H9 (cell line): ENCODE measurements around the gene AFG1L. TPM values are rescaled to one million over a fixed set of nuclear protein-coding genes. Genes with fewer than 3 reads are reported as not detected.

ENCODE experiments used
- DNase-seq: peaks from one replicate; pipeline ENCODE4 v3.0.0-alpha.2; 2017
- H2AFZ ChIP-seq: one replicate; pipeline ENCODE4 v1.6.1; 2013; ENCODE audit warnings: mild to moderate bottlenecking, low read length, control low read depth, moderate library complexity
- H2AK5ac ChIP-seq: 2 replicates; pipeline ENCODE4 v1.6.1; 2013; ENCODE audit warnings: low read length, control low read depth, mixed read lengths; ENCODE audit not compliant: insufficient read length
- H2BK120ac ChIP-seq: one replicate; pipeline ENCODE4 v1.6.1; 2013; ENCODE audit warnings: low read depth, mild to moderate bottlenecking, low read length, control low read depth, inconsistent platforms; ENCODE audit not compliant: poor library complexity, severe bottlenecking
- H2BK12ac ChIP-seq: 2 replicates; pipeline ENCODE4 v1.6.1; 2013; ENCODE audit warnings: low read length, control low read depth, mixed read lengths, low read depth; ENCODE audit not compliant: insufficient read length
- H2BK15ac ChIP-seq: 2 replicates; pipeline ENCODE4 v1.6.1; 2013; ENCODE audit warnings: low read depth, low read length, control low read depth
- H2BK20ac ChIP-seq: one replicate; pipeline ENCODE4 v1.6.1; 2013; ENCODE audit warnings: low read depth, mild to moderate bottlenecking, low read length, control low read depth, inconsistent platforms; ENCODE audit not compliant: poor library complexity, severe bottlenecking
- H2BK5ac ChIP-seq: 2 replicates; pipeline ENCODE4 v1.6.1; 2013; ENCODE audit warnings: low read length, control low read depth, mixed read lengths; ENCODE audit not compliant: insufficient read length
- H3K14ac ChIP-seq: 2 replicates; pipeline ENCODE4 v1.6.1; 2013; ENCODE audit warnings: low read length, control low read depth; ENCODE audit not compliant: insufficient read depth
- H3K18ac ChIP-seq: 2 replicates; pipeline ENCODE4 v1.6.1; 2013; ENCODE audit warnings: low read depth, mild to moderate bottlenecking, mixed read lengths, low read length, control low read depth; ENCODE audit not compliant: insufficient read length
- H3K23ac ChIP-seq: 2 replicates; pipeline ENCODE4 v1.6.1; 2013; ENCODE audit warnings: low read length, control low read depth, mixed read lengths, low read depth; ENCODE audit not compliant: insufficient read length
- H3K23me2 ChIP-seq: 2 replicates; pipeline ENCODE4 v1.6.1; 2013; ENCODE audit warnings: low read depth, mild to moderate bottlenecking, mixed read lengths, low read length, control low read depth; ENCODE audit not compliant: insufficient read length, poor library complexity, severe bottlenecking
- H3K27ac ChIP-seq: 2 replicates; pipeline ENCODE4 v1.5.1; 2013; ENCODE audit warnings: low read length, control low read depth, mixed read lengths, low read depth; ENCODE audit not compliant: insufficient read length
- H3K27me3 ChIP-seq: 2 replicates; pipeline ENCODE4 v1.6.1; 2013; ENCODE audit warnings: low read length, control low read depth, inconsistent platforms; ENCODE audit not compliant: insufficient read depth
- H3K4ac ChIP-seq: 2 replicates; pipeline ENCODE4 v1.6.1; 2013; ENCODE audit warnings: low read depth, mild to moderate bottlenecking, control low read depth, inconsistent platforms, low read length, moderate library complexity
- H3K4me1 ChIP-seq: 2 replicates; pipeline ENCODE4 v1.6.1; 2013; ENCODE audit warnings: low read length, control low read depth, inconsistent platforms; ENCODE audit not compliant: insufficient read depth
- H3K4me2 ChIP-seq: 2 replicates; pipeline ENCODE4 v1.6.1; 2013; ENCODE audit warnings: low read length, control low read depth, mixed read lengths; ENCODE audit not compliant: insufficient read length, insufficient read depth
- H3K56ac ChIP-seq: 2 replicates; pipeline ENCODE4 v1.6.1; 2013; ENCODE audit warnings: low read depth, mild to moderate bottlenecking, mixed read lengths, low read length, control low read depth; ENCODE audit not compliant: insufficient read length
- H3K79me1 ChIP-seq: 2 replicates; pipeline ENCODE4 v1.6.1; 2013; ENCODE audit warnings: low read depth, mild to moderate bottlenecking, moderate library complexity, low read length, control low read depth, inconsistent platforms; ENCODE audit not compliant: insufficient read depth, poor library complexity, severe bottlenecking
- H3K79me2 ChIP-seq: 2 replicates; pipeline ENCODE4 v1.6.1; 2013; ENCODE audit warnings: low read length, control low read depth, inconsistent platforms; ENCODE audit not compliant: insufficient read depth
- H3K9ac ChIP-seq: 2 replicates; pipeline ENCODE4 v1.6.1; 2013; ENCODE audit warnings: low read length, control low read depth, mixed read lengths; ENCODE audit not compliant: insufficient read length; ENCODE audit errors: extremely low read depth
- H3K9me3 ChIP-seq: one replicate; pipeline ENCODE4 v1.6.1; 2013; ENCODE audit warnings: low read depth, low read length, inconsistent platforms; ENCODE audit not compliant: control insufficient read depth
- H3T11ph ChIP-seq: one replicate; pipeline ENCODE4 v1.6.1; 2013; ENCODE audit warnings: mild to moderate bottlenecking, low read length, control low read depth, inconsistent platforms
- H4K20me1 ChIP-seq: one replicate; pipeline ENCODE4 v1.6.1; 2013; ENCODE audit not compliant: control insufficient read depth, insufficient read length, insufficient read depth
- H4K5ac ChIP-seq: 2 replicates; pipeline ENCODE4 v1.6.1; 2013; ENCODE audit warnings: low read depth, mild to moderate bottlenecking, mixed read lengths, low read length, control low read depth; ENCODE audit not compliant: insufficient read length
- H4K8ac ChIP-seq: replicated peaks from 2 replicates; pipeline ENCODE4 v1.6.1; 2013; ENCODE audit warnings: low read length, control low read depth, mixed read lengths, low read depth; ENCODE audit not compliant: insufficient read length
- H4K91ac ChIP-seq: 2 replicates; pipeline ENCODE4 v1.6.1; 2013; ENCODE audit warnings: low read depth, mild to moderate bottlenecking, moderate library complexity, mixed read lengths, low read length, control low read depth; ENCODE audit not compliant: insufficient read length
- H3K27ac Mint-ChIP-seq, 3 experiments: 2 replicates in 2 of 3; 3 replicates in 1 of 3; pipeline ENCODE4 v1.8.0; 2020 to 2021; ENCODE audit warnings: mixed read lengths in 3 of 3, mild to moderate bottlenecking in 1 of 3, moderate library complexity in 1 of 3
- H3K27me3 Mint-ChIP-seq: 2 replicates; pipeline ENCODE4 v1.8.0; 2021; ENCODE audit warnings: low read depth, mild to moderate bottlenecking, moderate library complexity, mixed read lengths
- H3K36me3 Mint-ChIP-seq, 3 experiments: 2 replicates in 2 of 3; 3 replicates in 1 of 3; pipeline ENCODE4 v1.8.0; 2020 to 2021; ENCODE audit warnings: low read depth in 3 of 3, mixed read lengths in 3 of 3; ENCODE audit not compliant: insufficient read depth in 1 of 3
- H3K4me1 Mint-ChIP-seq, 2 experiments: 2 replicates each; pipeline ENCODE4 v1.8.0; 2020; ENCODE audit warnings: mixed read lengths in 2 of 2
- H3K4me3 Mint-ChIP-seq, 2 experiments: 2 replicates in 1 of 2; 3 replicates in 1 of 2; pipeline ENCODE4 v1.8.0; 2020 to 2021; ENCODE audit warnings: mild to moderate bottlenecking in 2 of 2, mixed read lengths in 2 of 2, moderate library complexity in 1 of 2
- H3K9me3 Mint-ChIP-seq, 2 experiments: 2 replicates in 1 of 2; 3 replicates in 1 of 2; pipeline ENCODE4 v1.8.0; 2020; ENCODE audit warnings: mild to moderate bottlenecking in 2 of 2, mixed read lengths in 2 of 2, moderate library complexity in 1 of 2
- WGBS: extraction: QIAGEN DNeasy Blood & Tissue Kit; methylation state at CpG from one replicate; pipeline ENCODE4 v1.1.7; 2013; ENCODE audit warnings: missing lambda C conversion rate, low lambda C conversion rate, mixed read lengths; ENCODE audit not compliant: insufficient read length; ENCODE audit errors: extremely low coverage; 5-methylcytosine and 5-hydroxymethylcytosine counted together
- total RNA-seq: library from RNA; stranded (reverse); gene quantifications from 2 replicates; pipeline ENCODE4 v1.2.1, GENCODE V29; 2021
- TF ChIP-seq, protein P1 (sequence below): fragments of 200-600 bp; sonication (generic); conservative IDR thresholded peaks from 3 replicates; pipeline ENCODE4 v1.8.0; 2021; ENCODE audit warnings: antibody characterized with exemption, mild to moderate bottlenecking

The AFG1L gene
- total RNA-seq, 1 experiment from 2014 or later = 4.7 TPM

DNA sequence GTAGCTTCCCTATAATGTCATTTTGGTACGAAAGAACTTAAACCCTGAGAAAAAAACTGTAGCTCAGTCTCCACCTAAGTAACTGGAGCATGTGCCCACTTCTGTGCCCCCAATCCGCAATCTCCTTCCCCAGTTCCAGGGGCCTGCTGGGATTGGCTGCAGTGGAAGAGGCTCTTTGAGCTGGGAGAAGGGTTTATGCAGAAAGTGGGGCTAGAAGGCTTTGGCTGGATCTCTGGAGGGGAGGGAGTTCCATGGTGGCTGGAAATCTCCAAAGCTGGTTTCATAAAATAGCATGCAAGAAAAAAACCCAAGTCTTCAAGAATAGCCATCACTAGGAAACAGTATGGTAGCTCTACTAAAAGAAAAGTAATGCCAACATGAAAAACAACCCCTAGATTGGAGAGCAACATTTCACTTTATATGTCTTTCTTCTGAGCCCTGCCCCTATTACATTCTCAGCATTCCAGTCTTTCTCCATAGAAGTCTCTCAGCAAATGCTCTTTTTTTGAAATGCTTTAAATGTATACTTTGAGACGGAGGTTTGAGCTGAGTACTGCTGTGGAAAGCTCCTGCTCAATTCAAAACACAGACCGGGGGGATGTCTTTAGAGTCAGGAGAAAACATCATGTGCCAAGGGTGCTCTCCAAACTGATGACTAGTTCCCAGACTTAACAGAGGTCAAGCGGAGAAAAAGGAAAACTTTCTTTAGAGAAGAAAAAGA lies 229.8 kb downstream of the AFG1L start:
- Histone ChIP-seq H3K23ac (no peak overlapping the region), H4K20me1 (no peaks in the 10 kb centered on the region), H3K56ac (no peak overlapping the region), H4K5ac (no peak overlapping the region), H2BK120ac (no peak overlapping the region), H3K9me3 (no peaks in the 10 kb centered on the region), H3K79me1 (no peaks in the 10 kb centered on the region), H4K91ac (no peak overlapping the region), H2BK20ac (no peak overlapping the region), H2BK12ac (no peak overlapping the region), H3K4me2 (no peak overlapping the region), H3K23me2 (no peaks in the 10 kb centered on the region), H3K27me3 (no peaks in the 10 kb centered on the region), H2AFZ (no peak overlapping the region), H2BK15ac (no peak overlapping the region), H4K8ac (no peak overlapping the region), H3K4ac (no peak overlapping the region), H3K9ac (no peak overlapping the region), H2AK5ac (no peak overlapping the region), H3K27ac (no peak overlapping the region), H3K4me1 (no peaks in the 10 kb centered on the region), H3T11ph (no peak overlapping the region), H2BK5ac (no peak overlapping the region), H3K18ac (no peak overlapping the region), H3K14ac (no peak overlapping the region), H3K79me2 (no peaks in the 10 kb centered on the region)
- peak overlapping the region in 2 of 3 experiments; percentile 49 to 78; a peak in 3 of 7 replicates for H3K27ac Mint-ChIP-seq
- WGBS = no CpG with 5 or more reads among the region's 5 CpGs
- no peak overlapping the region for H3K4me3 Mint-ChIP-seq
- no peaks in the 10 kb centered on the region; the same call in 1 of the 2 replicates for H3K27me3 Mint-ChIP-seq
- 0 out of 7 replicates have a peak, but pooled peaks cover 0 to 2% (median 0%) of the 10 kb centered on the region in 3 experiments for H3K36me3 Mint-ChIP-seq
- H3K4me1 Mint-ChIP-seq = peaks cover 11 to 14% of the 10 kb centered on the region in 2 experiments
- TF ChIP-seq, protein P1, sequence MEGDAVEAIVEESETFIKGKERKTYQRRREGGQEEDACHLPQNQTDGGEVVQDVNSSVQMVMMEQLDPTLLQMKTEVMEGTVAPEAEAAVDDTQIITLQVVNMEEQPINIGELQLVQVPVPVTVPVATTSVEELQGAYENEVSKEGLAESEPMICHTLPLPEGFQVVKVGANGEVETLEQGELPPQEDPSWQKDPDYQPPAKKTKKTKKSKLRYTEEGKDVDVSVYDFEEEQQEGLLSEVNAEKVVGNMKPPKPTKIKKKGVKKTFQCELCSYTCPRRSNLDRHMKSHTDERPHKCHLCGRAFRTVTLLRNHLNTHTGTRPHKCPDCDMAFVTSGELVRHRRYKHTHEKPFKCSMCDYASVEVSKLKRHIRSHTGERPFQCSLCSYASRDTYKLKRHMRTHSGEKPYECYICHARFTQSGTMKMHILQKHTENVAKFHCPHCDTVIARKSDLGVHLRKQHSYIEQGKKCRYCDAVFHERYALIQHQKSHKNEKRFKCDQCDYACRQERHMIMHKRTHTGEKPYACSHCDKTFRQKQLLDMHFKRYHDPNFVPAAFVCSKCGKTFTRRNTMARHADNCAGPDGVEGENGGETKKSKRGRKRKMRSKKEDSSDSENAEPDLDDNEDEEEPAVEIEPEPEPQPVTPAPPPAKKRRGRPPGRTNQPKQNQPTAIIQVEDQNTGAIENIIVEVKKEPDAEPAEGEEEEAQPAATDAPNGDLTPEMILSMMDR = no peak
- no peak for DNase-seq
- no peaks in the 10 kb centered on the region for H3K9me3 Mint-ChIP-seq
